Measurements from ENCODE around the gene GPX3. TPM values are rescaled to one million over a fixed set of nuclear protein-coding genes. Genes with fewer than 3 reads are reported as not detected.
A peak's percentile ranks its signal among the peaks of the same experiment; 100 is the strongest.

The GPX3 gene
- total and polyA plus RNA-seq, 8 donors, result 70.5 to 828 (median 302) TPM

DNA sequence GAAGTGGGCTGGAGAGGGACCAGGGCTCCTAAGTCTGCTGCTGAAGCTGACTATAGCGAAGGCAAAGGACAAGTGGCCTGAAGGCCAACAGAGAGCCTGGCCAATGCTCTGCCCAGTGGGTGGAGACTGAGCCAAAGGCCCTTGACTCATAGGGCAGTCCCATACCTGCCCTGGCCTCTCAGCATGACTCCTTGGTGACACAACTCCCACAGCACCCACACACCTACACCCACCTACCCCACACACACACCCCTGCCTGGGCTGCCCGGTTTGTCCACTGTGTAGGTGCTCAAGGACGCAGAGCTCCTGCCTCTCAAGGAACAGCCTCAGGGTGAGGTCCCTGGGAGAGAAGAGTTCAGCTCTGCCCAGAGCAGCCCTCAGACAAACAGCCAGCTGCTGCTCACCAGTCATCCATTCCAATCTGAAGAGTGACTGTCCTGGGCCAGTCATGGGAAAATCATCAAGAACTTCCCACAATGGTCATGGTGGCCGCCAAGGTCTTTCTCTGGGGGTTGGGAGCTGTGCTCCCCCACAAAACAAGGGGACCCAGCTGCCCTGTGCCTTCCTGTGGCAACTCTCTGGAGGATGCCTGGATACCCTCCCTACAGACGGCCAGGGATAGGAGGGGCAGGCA is 55.4 kb downstream of the GPX3 start:
- peak; percentile 61 to 73 for DNase-seq
- Histone ChIP-seq H3K27ac (peak overlapping the region; percentile 61 to 77 (median 67)), H3K4me3 (no peak overlapping the region), H3K9me3 (no peaks in the 10 kb centered on the region), H3K27me3 (no peaks in the 10 kb centered on the region), H3K4me1 (peaks cover 47 to 82% (median 71%) of the 10 kb centered on the region in 4 donors), H3K36me3 (peaks cover 0 to 29% (median 12%) of the 10 kb centered on the region in 4 donors)
- 57 to 70% (median 63%) methylated on average over 4 to 5 of the region's 5 CpGs for WGBS, 5 donors
- TF ChIP-seq POLR2AphosphoS5 (IDR thresholded peaks at IDR 0.05), result peak in 2 of 3 donors; percentile 52 to 58
- TF ChIP-seq EP300 (IDR thresholded peaks at IDR 0.05), result no peak
- TF ChIP-seq, protein P1, sequence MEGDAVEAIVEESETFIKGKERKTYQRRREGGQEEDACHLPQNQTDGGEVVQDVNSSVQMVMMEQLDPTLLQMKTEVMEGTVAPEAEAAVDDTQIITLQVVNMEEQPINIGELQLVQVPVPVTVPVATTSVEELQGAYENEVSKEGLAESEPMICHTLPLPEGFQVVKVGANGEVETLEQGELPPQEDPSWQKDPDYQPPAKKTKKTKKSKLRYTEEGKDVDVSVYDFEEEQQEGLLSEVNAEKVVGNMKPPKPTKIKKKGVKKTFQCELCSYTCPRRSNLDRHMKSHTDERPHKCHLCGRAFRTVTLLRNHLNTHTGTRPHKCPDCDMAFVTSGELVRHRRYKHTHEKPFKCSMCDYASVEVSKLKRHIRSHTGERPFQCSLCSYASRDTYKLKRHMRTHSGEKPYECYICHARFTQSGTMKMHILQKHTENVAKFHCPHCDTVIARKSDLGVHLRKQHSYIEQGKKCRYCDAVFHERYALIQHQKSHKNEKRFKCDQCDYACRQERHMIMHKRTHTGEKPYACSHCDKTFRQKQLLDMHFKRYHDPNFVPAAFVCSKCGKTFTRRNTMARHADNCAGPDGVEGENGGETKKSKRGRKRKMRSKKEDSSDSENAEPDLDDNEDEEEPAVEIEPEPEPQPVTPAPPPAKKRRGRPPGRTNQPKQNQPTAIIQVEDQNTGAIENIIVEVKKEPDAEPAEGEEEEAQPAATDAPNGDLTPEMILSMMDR (IDR thresholded peaks at IDR 0.05), result no peak
- intact Hi-C loops (cut with DNase I; ENCODE audit: low total_unique reads), result no loop called here

DNA sequence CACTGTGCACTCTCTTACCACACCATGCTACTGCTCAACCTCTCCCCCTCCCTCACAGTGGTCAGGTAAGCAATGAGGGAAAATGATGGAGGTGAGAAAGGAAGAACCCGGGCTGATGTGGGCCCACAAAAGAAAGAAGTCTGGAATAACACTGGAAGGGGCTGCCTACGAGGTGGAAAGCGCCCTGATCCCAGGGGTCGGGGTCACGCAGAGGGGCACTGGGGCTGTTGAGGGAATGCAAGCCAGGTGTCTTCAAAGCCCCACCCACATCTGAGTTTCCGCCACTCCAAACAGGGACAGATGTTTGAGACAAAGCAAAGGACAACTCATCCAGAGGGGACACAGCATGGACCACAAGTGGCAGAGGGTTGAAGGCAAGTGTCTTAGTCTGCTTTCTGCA is 56.2 kb downstream of the GPX3 start:
- peaks cover 0 to 21% (median 9%) of the 10 kb centered on the region in 4 donors for H3K36me3 ChIP-seq
- no peak overlapping the region for H3K4me3 ChIP-seq
- no peaks in the 10 kb centered on the region for H3K27me3 ChIP-seq
- intact Hi-C loops (cut with DNase I; ENCODE audit: low total_unique reads), result no loop called here
- TF ChIP-seq POLR2AphosphoS5 (IDR thresholded peaks at IDR 0.05) (no peak), EP300 (IDR thresholded peaks at IDR 0.05) (no peak)
- TF ChIP-seq, protein P1 (IDR thresholded peaks at IDR 0.05), result no peak
- peak overlapping the region in 3 of 5 donors; percentile 67 to 77 (median 76) for H3K27ac ChIP-seq
- H3K4me1 ChIP-seq, result peaks cover 47 to 76% (median 68%) of the 10 kb centered on the region in 4 donors
- no peak for DNase-seq
- H3K9me3 ChIP-seq, result no peaks in the 10 kb centered on the region
- WGBS, 5 donors, result 92 to 95% (median 93%) methylated on average over 6 of the region's 6 CpGs

DNA sequence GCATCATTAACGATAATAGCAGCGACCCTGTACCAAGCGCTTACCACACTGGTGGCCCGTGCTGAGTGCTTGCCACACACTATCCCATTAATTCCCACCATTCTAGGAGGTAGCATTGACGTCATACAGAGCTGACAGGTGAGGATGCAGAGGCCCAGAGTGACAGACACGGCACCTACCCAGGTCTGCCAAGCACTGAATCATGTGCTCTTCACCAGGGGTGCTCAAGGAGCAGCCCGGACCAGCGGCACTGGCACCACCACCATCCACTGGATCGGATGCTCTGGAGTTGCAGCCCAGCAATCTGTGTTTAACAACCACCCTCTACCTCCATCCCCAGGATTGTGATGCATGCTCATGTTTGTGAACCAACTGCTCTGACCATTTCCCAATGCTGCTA is 57.0 kb downstream of the GPX3 start:
- Histone ChIP-seq H3K27me3 (no peaks in the 10 kb centered on the region), H3K36me3 (peaks cover 0 to 19% (median 6%) of the 10 kb centered on the region in 4 donors), H3K4me3 (peak overlapping the region in 1 of 4 donors; percentile 80), H3K4me1 (peaks cover 49 to 76% (median 68%) of the 10 kb centered on the region in 4 donors), H3K27ac (peak overlapping the region in 2 of 5 donors; percentile 24 to 28), H3K9me3 (no peaks in the 10 kb centered on the region)
- DNase-seq, result no peak
- intact Hi-C loops (cut with DNase I; ENCODE audit: low total_unique reads), result no loop called here
- 92 to 95% (median 94%) methylated on average over 7 to 9 of the region's 9 CpGs for WGBS, 5 donors
- no peak for TF ChIP-seq POLR2A (IDR thresholded peaks at IDR 0.05)
- TF ChIP-seq POLR2AphosphoS5 (IDR thresholded peaks at IDR 0.05), result no peak
- TF ChIP-seq EP300 (IDR thresholded peaks at IDR 0.05), result no peak
- TF ChIP-seq, protein P1 (IDR thresholded peaks at IDR 0.05), result no peak

DNA sequence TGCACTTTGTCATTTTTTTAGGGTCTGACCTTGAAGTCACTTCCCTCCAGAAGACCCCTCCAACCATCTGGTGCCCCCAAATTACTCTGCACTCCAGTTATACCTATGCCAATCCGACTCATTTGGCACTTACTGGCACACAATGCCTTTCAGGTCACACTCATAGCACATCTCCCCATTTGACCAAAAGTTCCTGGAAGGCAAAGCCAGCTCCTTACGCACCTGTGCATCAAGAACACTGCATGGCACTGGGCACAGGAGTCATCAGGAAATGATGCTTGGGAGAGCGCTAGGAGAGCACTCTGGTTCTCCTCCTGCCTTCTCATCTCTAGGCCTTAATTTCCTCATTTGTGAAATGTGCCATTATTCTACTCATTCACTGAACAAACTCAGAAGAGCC is 57.6 kb downstream of the GPX3 start:
- DNase-seq, result no peak
- TF ChIP-seq EP300 (IDR thresholded peaks at IDR 0.05) (no peak), POLR2A (IDR thresholded peaks at IDR 0.05) (no peak), POLR2AphosphoS5 (IDR thresholded peaks at IDR 0.05) (no peak)
- TF ChIP-seq, protein P1 (IDR thresholded peaks at IDR 0.05), result no peak
- peaks cover 0 to 19% (median 6%) of the 10 kb centered on the region in 4 donors for H3K36me3 ChIP-seq
- intact Hi-C loops (cut with DNase I; ENCODE audit: low total_unique reads), result no loop called here
- peaks cover 47 to 76% (median 68%) of the 10 kb centered on the region in 4 donors for H3K4me1 ChIP-seq
- H3K27ac ChIP-seq, result peak overlapping the region in 4 of 5 donors; percentile 2 to 99 (median 15)
- peak overlapping the region in 1 of 4 donors; percentile 80 for H3K4me3 ChIP-seq
- no peaks in the 10 kb centered on the region for H3K27me3 ChIP-seq
- 81 to 93% (median 83%) methylated on average over 3 of the region's 3 CpGs for WGBS, 5 donors
- H3K9me3 ChIP-seq, result no peaks in the 10 kb centered on the region

Other genes starting within 250 kb of the GPX3 start
- 10 to 100 TPM in 4 of 5 donors, 1 to 10 TPM in 1; 9.9 to 63.8 (median 24.2) TPM for gene SMIM3, start 241.8 kb upstream of the GPX3 start, total RNA-seq
- 10 to 100 TPM; 15.8 to 47.5 (median 46.9) TPM for gene SMIM3, start 241.8 kb upstream of the GPX3 start, polyA plus RNA-seq
- 1 to 10 TPM in 1 of 5 donors, not detected in 4; 4.7 TPM for gene IRGM, start 174.1 kb upstream of the GPX3 start, total RNA-seq
- not detected for gene IRGM, start 174.1 kb upstream of the GPX3 start, polyA plus RNA-seq
- gene ZNF300, start 115.6 kb upstream of the GPX3 start, total RNA-seq, result 10 to 100 TPM in 2 of 5 donors, 1 to 10 TPM in 2, under 1 TPM in 1; 0.87 to 21.1 (median 8.7) TPM
- 1 to 10 TPM; 1.4 to 9.9 (median 1.5) TPM for gene ZNF300, start 115.6 kb upstream of the GPX3 start, polyA plus RNA-seq
- gene TNIP1, start 60.4 kb downstream of the GPX3 start, total RNA-seq, result 100 to 1,000 TPM in 3 of 5 donors, 10 to 100 TPM in 2; 67.4 to 136 (median 118) TPM
- 100 to 1,000 TPM in 1 of 3 donors, 10 to 100 TPM in 2; 45.1 to 122 (median 90.8) TPM for gene TNIP1, start 60.4 kb downstream of the GPX3 start, polyA plus RNA-seq
- gene ANXA6, start 137.2 kb downstream of the GPX3 start, total RNA-seq, result 100 to 1,000 TPM in 3 of 5 donors, 10 to 100 TPM in 2; 28.4 to 240 (median 133) TPM
- 100 to 1,000 TPM in 1 of 3 donors, 10 to 100 TPM in 2; 66.0 to 103 (median 73.6) TPM for gene ANXA6, start 137.2 kb downstream of the GPX3 start, polyA plus RNA-seq
- gene CCDC69, start 203.5 kb downstream of the GPX3 start, total RNA-seq, result 100 to 1,000 TPM in 1 of 5 donors, 10 to 100 TPM in 3, 1 to 10 TPM in 1; 5.5 to 173 (median 36.2) TPM
- 10 to 100 TPM; 24.9 to 33.4 (median 28.6) TPM for gene CCDC69, start 203.5 kb downstream of the GPX3 start, polyA plus RNA-seq
- 10 to 100 TPM in 4 of 5 donors, 1 to 10 TPM in 1; 3.5 to 57.2 (median 21.4) TPM for gene GM2A, start 232.6 kb downstream of the GPX3 start, total RNA-seq
- 10 to 100 TPM in 1 of 3 donors, 1 to 10 TPM in 2; 3.2 to 27.7 (median 9.2) TPM for gene GM2A, start 232.6 kb downstream of the GPX3 start, polyA plus RNA-seq

All from stomach (tissue), 9 donors.